ENCODE results near the gene KRT2. TPM values are rescaled to one million over a fixed set of nuclear protein-coding genes. Genes with fewer than 3 reads are reported as not detected.
A peak's percentile ranks its signal among the peaks of the same experiment; 100 is the strongest.

The KRT2 gene
- total RNA-seq, 4 donors from 2014 or later, result not detected

GRCh38 chr12:52605542-52605941 is 46.5 kb downstream of the KRT2 start:
- 80% methylated on average over 1 of the region's 1 CpG for WGBS
- DNase-seq (ENCODE audit: extremely low spot score), result peak; percentile 21
- Histone ChIP-seq H3K27ac (replicated peaks in 1 of 4) (no peak overlapping the region), H3K9me3 (no peaks in the 10 kb centered on the region), H3K36me3 (no peaks in the 10 kb centered on the region), H3K4me1 (no peaks in the 10 kb centered on the region), H3K4me3 (no peak overlapping the region), H3K27me3 (peaks cover 0 to 53% (median 9%) of the 10 kb centered on the region in 4 donors)
- TF ChIP-seq EP300 (IDR thresholded peaks at IDR 0.05), result no peak
- TF ChIP-seq POLR2A (IDR thresholded peaks at IDR 0.05; ENCODE audit: low read depth), result no peak
- TF ChIP-seq CTCF (IDR thresholded peaks at IDR 0.05), result no peak
- TF ChIP-seq POLR2AphosphoS5 (IDR thresholded peaks at IDR 0.05), result no peak
- intact Hi-C loops (cut with DNase I), result no loop called here

GRCh38 chr12:52604859-52605258 is 47.2 kb downstream of the KRT2 start:
- peak; percentile 50 for DNase-seq (ENCODE audit: extremely low spot score)
- H3K4me1 ChIP-seq, result no peaks in the 10 kb centered on the region
- H3K27me3 ChIP-seq, result peaks cover 0 to 53% (median 9%) of the 10 kb centered on the region in 4 donors
- intact Hi-C loops (cut with DNase I), result no loop called here
- no peaks in the 10 kb centered on the region for H3K36me3 ChIP-seq
- no peak for TF ChIP-seq CTCF (IDR thresholded peaks at IDR 0.05)
- no peak for TF ChIP-seq EP300 (IDR thresholded peaks at IDR 0.05)
- no peak for TF ChIP-seq POLR2A (IDR thresholded peaks at IDR 0.05; ENCODE audit: low read depth)
- no peak for TF ChIP-seq POLR2AphosphoS5 (IDR thresholded peaks at IDR 0.05)
- H3K27ac ChIP-seq (replicated peaks in 1 of 4), result no peak overlapping the region
- H3K9me3 ChIP-seq, result no peaks in the 10 kb centered on the region
- H3K4me3 ChIP-seq, result no peak overlapping the region

DNA sequence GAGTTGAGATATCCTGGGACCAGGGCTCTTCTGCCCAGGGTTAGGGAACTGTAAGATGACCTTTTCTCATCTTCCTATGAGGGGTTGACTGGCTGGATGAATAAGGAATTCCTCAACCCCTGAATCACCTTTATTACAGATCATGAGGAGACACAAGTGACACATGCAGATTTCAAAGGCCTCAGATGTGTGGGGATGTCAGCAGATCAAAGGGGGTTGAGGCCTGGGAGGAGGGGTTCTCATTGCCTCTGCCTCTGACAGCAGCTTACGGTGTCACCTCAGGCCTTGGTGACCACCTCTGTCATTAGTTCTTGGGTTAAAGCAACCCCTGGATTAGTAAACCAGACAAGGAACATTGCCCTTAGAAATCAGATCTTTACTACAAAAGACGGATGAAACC is 48.7 kb downstream of the KRT2 start:
- TF ChIP-seq POLR2A (IDR thresholded peaks at IDR 0.05; ENCODE audit: low read depth) (no peak), EP300 (IDR thresholded peaks at IDR 0.05) (no peak), CTCF (IDR thresholded peaks at IDR 0.05) (no peak), POLR2AphosphoS5 (IDR thresholded peaks at IDR 0.05) (no peak)
- H3K36me3 ChIP-seq, result no peaks in the 10 kb centered on the region
- DNase-seq (ENCODE audit: extremely low spot score), result peak; percentile 74
- peaks cover 0 to 63% (median 9%) of the 10 kb centered on the region in 4 donors for H3K27me3 ChIP-seq
- H3K27ac ChIP-seq (replicated peaks in 1 of 4), result no peak overlapping the region
- no peak overlapping the region for H3K4me3 ChIP-seq
- H3K4me1 ChIP-seq, result no peaks in the 10 kb centered on the region
- intact Hi-C loops (cut with DNase I), result no loop called here
- WGBS, result 79% methylated on average over 2 of the region's 2 CpGs
- no peaks in the 10 kb centered on the region for H3K9me3 ChIP-seq

DNA sequence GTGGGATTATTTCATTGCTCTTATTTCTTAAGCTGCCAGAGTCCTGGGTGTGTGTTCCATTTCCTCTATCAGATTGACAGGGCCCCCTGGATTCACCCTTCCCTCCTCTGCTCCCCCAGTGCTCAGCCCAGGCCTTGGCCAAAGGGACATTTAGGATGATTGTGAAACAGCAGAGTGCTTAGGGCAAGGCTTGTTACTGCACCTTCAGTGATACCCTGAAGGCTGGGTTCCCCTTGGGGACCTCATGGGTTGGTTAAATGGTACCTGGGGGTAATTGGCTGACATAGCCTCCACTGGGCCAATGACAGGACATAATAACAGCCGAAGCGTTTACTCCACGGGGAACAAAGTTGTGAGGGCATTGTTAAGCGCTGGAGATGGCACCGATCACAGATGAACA is 49.5 kb downstream of the KRT2 start:
- WGBS, result 77% methylated on average over 5 of the region's 5 CpGs
- TF ChIP-seq EP300 (IDR thresholded peaks at IDR 0.05), result no peak
- no peak for TF ChIP-seq CTCF (IDR thresholded peaks at IDR 0.05)
- no peak for TF ChIP-seq POLR2A (IDR thresholded peaks at IDR 0.05; ENCODE audit: low read depth)
- TF ChIP-seq POLR2AphosphoS5 (IDR thresholded peaks at IDR 0.05), result no peak
- H3K36me3 ChIP-seq, result no peaks in the 10 kb centered on the region
- H3K27ac ChIP-seq (replicated peaks in 1 of 4), result no peak overlapping the region
- peaks cover 0 to 56% (median 9%) of the 10 kb centered on the region in 4 donors for H3K27me3 ChIP-seq
- H3K9me3 ChIP-seq, result no peaks in the 10 kb centered on the region
- no peaks in the 10 kb centered on the region for H3K4me1 ChIP-seq
- DNase-seq (ENCODE audit: extremely low spot score), result peak; percentile 55
- intact Hi-C loops (cut with DNase I), result no loop called here
- no peak overlapping the region for H3K4me3 ChIP-seq

- H3K4me1 ChIP-seq, result no peaks in the 10 kb centered on the region
- intact Hi-C loops (cut with DNase I), result no loop called here
- H3K36me3 ChIP-seq, result no peaks in the 10 kb centered on the region
- H3K9me3 ChIP-seq, result no peaks in the 10 kb centered on the region
- H3K27me3 ChIP-seq, result peaks cover 0 to 56% (median 9%) of the 10 kb centered on the region in 4 donors
- 74% methylated on average over 4 of the region's 4 CpGs for WGBS
- H3K27ac ChIP-seq (replicated peaks in 1 of 4), result no peak overlapping the region
- DNase-seq (ENCODE audit: extremely low spot score), result peak; percentile 42
- no peak for TF ChIP-seq CTCF (IDR thresholded peaks at IDR 0.05)
- TF ChIP-seq EP300 (IDR thresholded peaks at IDR 0.05), result no peak
- TF ChIP-seq POLR2A (IDR thresholded peaks at IDR 0.05; ENCODE audit: low read depth), result no peak
- no peak for TF ChIP-seq POLR2AphosphoS5 (IDR thresholded peaks at IDR 0.05)
- no peak overlapping the region for H3K4me3 ChIP-seq
Observed at GRCh38 chr12:52601671-52602070, 50.3 kb downstream of the KRT2 start.

Data from esophagus muscularis mucosa (tissue), 4 donors.